HPDE6-E6E7 (cell line): ENCODE results near the gene DAD1.
"Not testable (repeated sequence)": the region's sequence is repeated elsewhere in the genome, so short reads cannot be mapped to it uniquely, and the experiment has no call there.

Experiments used
- DNase-seq: peaks from one replicate; pipeline ENCODE4 v3.0.0; 2011; ENCODE audit warnings: missing footprints; ENCODE audit errors: extremely low spot score

DAD1 gene

GRCh38 chr14:22589096-22589839 is at the start of gene DAD1:
Gene DAD1, minus strand, starts transcription at chr14:22589224. Its CDS starts 67 bp downstream, at chr14:22589157.
- peak; percentile 99 for DNase-seq

GRCh38 chr14:22635980-22636379 is 47.0 kb upstream of the DAD1 start:
- DNase-seq: not testable (repeated sequence)

GRCh38 chr14:22634233-22634900 is 45.3 kb upstream of the DAD1 start:
- no peak for DNase-seq

DNA sequence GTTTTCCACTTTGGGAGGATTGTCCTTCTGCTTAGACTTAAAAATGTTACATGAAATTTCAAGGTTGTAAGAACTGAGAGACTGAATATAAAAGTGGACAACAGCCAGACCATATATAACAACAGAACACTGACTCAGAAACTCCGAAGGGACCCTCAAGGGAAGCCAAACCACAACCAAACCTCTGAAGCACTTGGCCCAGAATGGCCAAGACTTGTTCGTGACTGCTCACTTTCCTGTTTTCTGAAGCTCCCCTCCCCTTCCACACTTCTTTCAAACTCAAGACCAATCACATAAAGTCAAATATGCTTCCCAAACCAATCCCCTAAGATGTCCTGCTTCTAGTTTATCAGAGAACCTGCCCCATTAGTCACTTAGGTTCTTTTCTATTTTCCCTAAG is 41.5 kb upstream of the DAD1 start:
- no peak for DNase-seq

- no peak for DNase-seq
Measured at GRCh38 chr14:22630066-22630465, 41.0 kb upstream of the DAD1 start.

- DNase-seq: no peak
Measured at GRCh38 chr14:22629361-22629760, 40.3 kb upstream of the DAD1 start.

- DNase-seq: no peak
Measured at GRCh38 chr14:22627506-22628263, 38.7 kb upstream of the DAD1 start.

GRCh38 chr14:22626590-22626989 is 37.6 kb upstream of the DAD1 start:
- DNase-seq: no peak

DNA sequence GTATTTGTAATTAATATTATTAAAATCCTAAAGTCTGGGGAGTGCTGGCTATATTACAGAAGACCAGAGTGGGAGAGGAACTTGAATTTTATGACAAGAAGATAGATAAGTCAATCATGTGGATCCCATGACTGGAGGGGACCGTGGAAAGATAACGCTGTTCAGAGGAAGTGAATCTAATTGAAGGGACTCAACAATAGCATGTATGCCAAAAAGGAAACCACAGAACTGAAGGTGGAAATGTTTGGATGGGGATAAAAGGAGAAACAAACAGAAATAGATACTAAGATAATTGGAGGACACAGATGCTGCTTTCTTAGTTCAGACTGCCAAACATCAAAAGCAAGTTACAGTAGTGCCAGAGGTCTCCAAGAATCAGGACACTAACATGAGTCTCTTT is 34.0 kb upstream of the DAD1 start:
- DNase-seq: no peak

- DNase-seq: no peak
Measured at GRCh38 chr14:22622255-22622654, 33.2 kb upstream of the DAD1 start.

- DNase-seq: not testable (repeated sequence)
Measured at GRCh38 chr14:22615765-22616164, 26.7 kb upstream of the DAD1 start.

DNA sequence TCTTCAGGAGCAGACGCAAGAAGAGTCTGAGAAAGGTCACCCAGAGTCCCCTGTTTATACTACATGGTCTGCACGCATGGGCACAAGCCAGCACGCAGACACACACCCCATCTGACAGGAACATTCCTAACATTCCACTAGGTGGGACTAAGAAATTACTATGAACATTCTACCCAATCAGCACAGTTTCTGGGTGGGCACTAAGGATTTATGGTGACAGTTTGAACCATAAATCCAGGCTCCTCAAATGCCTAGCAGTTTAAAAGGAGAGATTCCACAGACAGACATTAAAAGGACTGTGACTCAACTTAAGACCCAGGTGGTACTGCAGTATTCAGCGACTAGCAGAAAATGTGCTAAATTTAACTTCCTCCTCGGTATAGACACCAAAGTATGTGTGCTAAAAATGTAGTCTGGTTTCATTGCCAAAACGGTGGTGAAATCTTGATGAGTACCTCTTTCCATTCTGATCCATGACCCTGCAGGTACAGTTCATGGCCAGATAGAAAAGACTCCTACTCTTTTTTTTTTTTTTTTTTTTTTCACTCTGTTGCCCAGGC is 25.3 kb upstream of the DAD1 start:
- peak; percentile 23 for DNase-seq

DNA sequence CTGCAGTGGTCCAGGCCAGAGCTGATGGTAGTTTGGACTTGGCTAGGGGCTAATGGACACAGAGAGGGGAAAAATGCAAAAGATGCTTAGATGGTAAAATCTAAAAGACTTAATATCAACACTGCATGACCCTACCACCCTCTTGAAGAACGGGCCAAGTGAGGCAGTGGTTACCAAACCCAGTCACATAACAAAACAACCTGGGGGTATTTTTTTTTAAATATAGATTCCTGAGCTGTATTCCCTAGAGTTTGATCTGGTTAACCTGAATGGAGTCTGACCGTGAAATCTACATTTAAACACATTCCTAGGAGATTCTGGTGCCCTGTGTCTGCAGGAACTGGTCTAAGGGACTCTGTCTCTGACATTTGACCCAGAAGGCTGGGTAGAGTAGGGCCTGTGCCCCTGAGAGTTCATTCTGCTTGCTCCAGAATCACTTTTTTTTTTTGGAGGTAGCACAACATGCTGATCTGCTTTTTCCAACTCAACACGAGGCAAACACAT is 24.8 kb upstream of the DAD1 start:
- DNase-seq: no peak

GRCh38 chr14:22613106-22613695 is 24.2 kb upstream of the DAD1 start:
- no peak for DNase-seq

GRCh38 chr14:22610931-22611330 is 21.9 kb upstream of the DAD1 start:
- no peak for DNase-seq

GRCh38 chr14:22607291-22607690 is 18.3 kb upstream of the DAD1 start:
- no peak for DNase-seq

DNA sequence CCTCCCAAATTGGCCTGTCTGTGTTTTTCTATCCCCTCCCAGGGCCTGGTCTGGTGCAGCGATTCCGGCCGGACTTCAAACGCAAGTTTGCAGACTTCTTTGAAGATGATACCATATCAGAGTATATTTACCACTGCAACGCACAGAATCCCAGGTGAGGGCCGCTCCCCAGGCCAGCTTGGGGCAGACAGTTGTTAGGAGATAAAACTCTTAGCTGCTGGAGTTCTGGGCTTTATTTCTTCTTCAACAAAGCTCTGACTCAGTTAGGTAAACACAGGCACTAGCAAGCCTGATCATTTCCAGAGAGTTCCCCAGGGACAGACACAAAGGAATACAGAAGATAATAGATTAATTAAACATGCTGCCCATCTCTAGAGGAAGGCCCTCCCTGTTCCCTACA is 17.4 kb upstream of the DAD1 start:
- DNase-seq: no peak

GRCh38 chr14:22602862-22603261 is 13.8 kb upstream of the DAD1 start:
- DNase-seq: peak; percentile 53

DNA sequence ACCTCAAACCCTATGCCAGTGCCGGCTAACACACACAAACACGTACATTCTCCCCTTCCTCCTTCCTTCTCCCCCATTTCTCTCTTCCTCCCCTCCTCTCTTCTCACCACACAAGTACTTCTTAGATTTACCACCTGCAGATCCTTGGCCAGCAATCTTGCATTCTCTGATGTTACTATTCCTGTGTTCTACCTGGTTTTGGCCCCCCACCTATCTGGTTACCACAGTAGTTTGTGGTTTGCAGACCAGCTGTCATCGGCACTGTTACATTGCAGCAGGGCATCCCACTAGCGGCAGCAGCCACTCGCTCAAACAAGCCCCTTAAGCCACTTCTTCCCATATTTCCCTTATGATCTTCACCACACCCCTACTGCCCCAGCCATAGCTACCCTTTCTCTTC is 13.0 kb upstream of the DAD1 start:
- DNase-seq: no peak

GRCh38 chr14:22601456-22601855 is 12.4 kb upstream of the DAD1 start:
- no peak for DNase-seq

GRCh38 chr14:22600027-22600426 is 11.0 kb upstream of the DAD1 start:
- no peak for DNase-seq

GRCh38 chr14:22599349-22599748 is 10.3 kb upstream of the DAD1 start:
- no peak for DNase-seq
